Left cardiac atrium (tissue), 4 donors: ENCODE results near the gene BTD. TPM values are rescaled to one million over a fixed set of nuclear protein-coding genes. Genes with fewer than 3 reads are reported as not detected.

Experiments used
- ATAC-seq, 2 donors: fragments of 200-7000 bp; cut with Tn5 transposase; one replicate each; pipeline ENCODE4 v1.9.1; 2020; ENCODE audit warnings: mild to moderate bottlenecking in 2 of 2, moderate library complexity in 2 of 2
- DNase-seq: peaks from one replicate; pipeline ENCODE4 v3.0.0-alpha.2; 2020
- intact Hi-C, 2 donors: fragments of 100-400 bp; cut with DNase I; formaldehyde crosslinking; loops; one replicate each; pipeline versions ENCODE4 v1.14.1 to v1.15.1; 2022 to 2023
- microRNA-seq, 2 donors: library from miRNA; unstranded; fragments of <30 nt; microRNA quantifications; one replicate each; pipeline ENCODE4 v1.2.0, GENCODE V29; 2020
- total RNA-seq, 2 donors: library from RNA; stranded (reverse); fragmentation: NEBNext Ultra II Directional; extraction: Animal tissue kit (Norgen Biotek cat#: 25700); gene quantifications; one replicate each; pipeline ENCODE4 v1.2.1, GENCODE V29; 2021
- donor health status: DM: no; HTN: yes; CAD: no.
- donor health status: DM: no; HTN: yes; CAD: no; lungs with severe emphysema.
- donor health status: DM: yes; HTN: yes; CAD: no.
- donor health status: Dilated cardiomyopathy.

BTD gene
- total RNA-seq, 2 donors from 2014 or later: 11.4 to 16.0 TPM

DNA sequence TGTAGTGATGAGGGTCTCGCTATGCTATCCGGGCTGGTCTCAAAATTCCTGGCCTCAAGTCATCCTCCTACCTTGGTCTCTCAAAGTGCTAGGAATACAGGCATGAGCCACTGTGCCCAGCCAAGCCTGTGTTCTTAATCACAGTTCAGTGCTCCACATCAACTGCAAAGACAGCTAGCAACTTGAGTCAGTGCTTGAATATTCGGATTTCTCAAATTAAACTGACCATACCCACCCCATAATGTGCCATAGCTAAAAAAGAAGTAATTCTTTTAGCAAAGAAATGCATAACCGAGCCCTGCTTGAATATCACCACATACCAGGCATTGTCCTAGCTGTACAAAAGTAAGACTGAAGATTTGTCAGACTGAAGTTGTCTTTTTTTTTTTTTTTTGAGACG lies 89.2 kb downstream of the BTD start:
- DNase-seq (no peak), ATAC-seq (no peak)
- intact Hi-C loops: no loop called here

DNA sequence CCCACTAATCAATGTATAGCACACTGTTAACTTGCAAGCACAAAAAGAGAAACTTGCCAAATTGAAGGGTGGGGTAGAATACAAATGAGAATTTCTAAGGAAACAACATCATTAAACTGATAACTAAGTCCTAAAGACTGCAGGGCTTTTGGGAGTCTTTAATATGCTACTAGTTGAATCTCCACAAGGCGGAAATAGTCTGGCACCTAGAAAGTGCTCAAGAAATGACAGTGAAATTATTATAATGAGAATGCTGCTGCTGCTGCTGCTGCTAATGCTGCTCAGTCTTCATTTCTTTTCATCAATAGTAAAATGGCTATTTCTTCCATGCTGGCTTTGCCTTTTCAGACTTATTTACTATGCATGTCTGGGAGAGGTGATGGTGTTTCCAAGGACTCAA lies 91.8 kb downstream of the BTD start:
- intact Hi-C loops: no loop called here
- ATAC-seq (no peak), DNase-seq (no peak)

- DNase-seq: no peak
- intact Hi-C loops: no loop called here
- ATAC-seq: no peak
These were observed 93.1 kb downstream of the BTD start for GRCh38 chr3:15694628-15695027.

Small RNA genes lying within 50 kb of the gene (microRNA-seq; reads per million reads assigned to microRNA genes)
- gene MIR3134: 0 reads per million in 2 donors

Other genes starting within 250 kb of the BTD start
- 10 to 100 TPM; 10.3 to 10.8 TPM for gene METTL6, start 174.2 kb upstream of the BTD start, total RNA-seq
- gene EAF1, start 174.1 kb upstream of the BTD start, total RNA-seq: 10 to 100 TPM in 1 of 2 donors, 1 to 10 TPM in 1; 8.2 to 12.0 TPM
- gene COLQ, start 80.0 kb upstream of the BTD start, total RNA-seq: 10 to 100 TPM in 1 of 2 donors, 1 to 10 TPM in 1; 6.4 to 23.8 TPM
- gene HACL1, start 176 bp upstream of the BTD start, total RNA-seq: 10 to 100 TPM; 11.0 to 13.2 TPM
- 10 to 100 TPM; 11.1 to 13.0 TPM for gene ANKRD28, start 196.2 kb downstream of the BTD start, total RNA-seq